HUES64 (cell line): ENCODE measurements around the gene UTS2B.
"Not testable (repeated sequence)": the region's sequence is repeated elsewhere in the genome, so short reads cannot be mapped to it uniquely, and the experiment has no call there.

Source experiments
- H3K27ac ChIP-seq: 2 replicates; pipeline ENCODE4 v1.7.0; 2013; ENCODE audit warnings: low read depth, low read length, inconsistent platforms
- H3K27me3 ChIP-seq: 2 replicates; pipeline ENCODE4 v1.6.1; 2013; ENCODE audit warnings: mild to moderate bottlenecking, low read length; ENCODE audit not compliant: insufficient read depth
- H3K36me3 ChIP-seq: 2 replicates; pipeline ENCODE4 v1.6.1; 2013; ENCODE audit warnings: mild to moderate bottlenecking, low read length; ENCODE audit not compliant: insufficient read depth
- H3K4me1 ChIP-seq: 2 replicates; pipeline ENCODE4 v1.6.1; 2013; ENCODE audit warnings: mild to moderate bottlenecking, low read length, moderate library complexity; ENCODE audit not compliant: insufficient read depth
- H3K4me3 ChIP-seq: 2 replicates; pipeline ENCODE4 v1.5.1; 2013; ENCODE audit warnings: mild to moderate bottlenecking, low read length, moderate library complexity
- H3K9ac ChIP-seq: 2 replicates; pipeline ENCODE4 v1.6.1; 2013; ENCODE audit warnings: mild to moderate bottlenecking, low read depth, low read length
- H3K9me3 ChIP-seq: 2 replicates; pipeline ENCODE4 v1.6.1; 2013; ENCODE audit warnings: low read depth, low read length; ENCODE audit not compliant: insufficient read depth
- WGBS: fragments of 150-250, 120-280 bp; methylation state at CpG from one replicate; pipeline ENCODE4 v1.1.7; 2013; ENCODE audit warnings: missing lambda C conversion rate; 5-methylcytosine and 5-hydroxymethylcytosine counted together

Gene UTS2B

DNA sequence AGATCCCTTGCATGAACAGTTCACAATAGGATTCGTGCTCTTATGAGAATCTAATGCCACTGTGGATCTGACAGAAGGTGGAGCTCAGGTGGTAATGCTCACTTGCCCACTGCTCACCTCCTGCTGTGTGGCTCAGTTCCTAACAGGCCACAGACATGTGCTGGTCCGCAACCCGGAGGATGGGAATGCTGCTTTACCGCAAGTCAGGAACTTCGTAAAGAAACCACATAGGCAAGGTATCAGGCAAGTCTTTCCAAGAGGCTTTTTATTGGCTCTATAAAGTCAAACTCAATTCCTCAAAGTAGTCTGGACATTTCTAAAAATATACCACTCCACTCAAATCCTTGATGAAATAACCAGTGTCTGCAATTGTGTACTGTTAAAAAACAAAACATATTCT lies 75.2 kb downstream of the UTS2B start:
- WGBS: 79% methylated on average over 5 of the region's 5 CpGs
- Histone ChIP-seq H3K4me1 (peaks cover 67% of the 10 kb centered on the region), H3K36me3 (no peaks in the 10 kb centered on the region), H3K27me3 (no peaks in the 10 kb centered on the region), H3K27ac (no peak overlapping the region; the same call in 1 of the 2 replicates), H3K9ac (no peak overlapping the region), H3K4me3 (no peak overlapping the region), H3K9me3 (no peaks in the 10 kb centered on the region)

DNA sequence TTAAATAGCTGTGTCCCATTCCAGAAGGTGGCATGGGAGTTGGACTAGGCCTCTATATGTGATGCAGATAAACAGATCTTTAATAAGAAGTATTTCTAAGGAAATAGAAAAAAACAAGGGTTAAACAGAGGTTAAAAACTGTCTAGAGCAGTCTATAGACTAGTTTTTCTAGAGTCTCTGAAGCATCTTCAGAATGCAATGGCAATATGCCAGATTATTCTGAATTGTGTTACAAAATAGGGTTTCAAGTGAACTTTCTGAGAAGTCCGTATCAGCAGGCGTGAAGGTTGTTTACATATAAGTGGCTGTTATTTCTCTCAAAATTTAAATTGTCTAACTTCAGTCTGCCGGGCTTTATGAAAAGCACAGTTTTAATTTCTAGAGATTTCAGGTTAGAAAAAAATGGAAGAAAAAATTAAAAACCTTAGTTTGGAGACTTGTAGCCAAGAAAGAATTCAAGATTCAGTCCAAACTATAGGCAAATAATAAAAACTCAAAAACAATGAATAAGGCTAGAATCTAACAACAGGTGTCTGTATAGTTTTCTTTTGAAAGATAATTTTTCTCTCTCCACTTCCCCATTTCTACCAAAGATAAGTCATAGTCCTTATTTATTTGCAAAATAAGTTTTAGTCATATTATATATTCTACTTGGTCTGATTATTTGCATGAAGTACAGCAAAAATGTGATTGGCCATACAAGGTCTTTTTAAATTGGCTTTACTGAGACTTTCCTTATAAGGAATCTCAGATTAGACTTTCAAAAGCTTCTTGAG lies 76.0 kb downstream of the UTS2B start:
- peaks cover 64% of the 10 kb centered on the region for H3K4me1 ChIP-seq
- H3K36me3 ChIP-seq: no peaks in the 10 kb centered on the region

DNA sequence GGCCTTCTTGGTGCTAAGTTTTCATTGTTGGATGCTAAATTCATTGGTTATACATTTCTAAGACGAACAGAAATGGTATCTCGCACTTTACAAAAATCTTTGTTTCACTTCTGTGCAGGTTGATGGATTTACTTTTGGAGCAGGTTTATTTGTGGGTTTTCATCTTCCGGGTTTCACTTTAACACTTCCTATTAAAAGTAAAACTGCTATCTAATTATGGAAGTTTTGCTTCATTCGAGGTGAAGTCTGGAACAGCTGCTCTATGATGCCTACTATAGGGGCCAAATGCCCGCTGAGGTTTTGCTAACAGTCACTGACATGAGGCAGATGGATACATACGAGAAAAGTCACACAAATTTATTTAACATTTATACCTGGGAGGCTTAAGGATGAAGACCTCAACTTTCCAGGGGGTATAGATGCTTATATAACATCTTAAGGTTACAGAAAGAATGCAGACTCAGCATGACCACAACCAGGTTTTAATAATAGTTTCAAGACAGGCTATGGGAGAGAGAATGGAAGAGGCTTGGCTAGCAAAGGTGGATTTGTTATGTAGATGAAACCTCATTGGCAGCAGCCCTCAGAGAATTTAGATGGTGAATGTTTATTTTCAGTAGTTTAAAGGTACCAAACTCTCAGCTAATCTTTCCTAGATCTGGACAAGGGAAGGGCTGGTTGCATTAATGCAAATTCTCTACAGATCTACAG lies 77.1 kb downstream of the UTS2B start:
- Histone ChIP-seq H3K4me3 (no peak overlapping the region), H3K36me3 (no peaks in the 10 kb centered on the region), H3K27me3 (no peaks in the 10 kb centered on the region), H3K27ac (peak overlapping the region; percentile 62), H3K9ac (no peak overlapping the region), H3K9me3 (no peaks in the 10 kb centered on the region), H3K4me1 (peaks cover 56% of the 10 kb centered on the region)
- 70% methylated on average over 4 of the region's 6 CpGs for WGBS

More for the DNA sequence above, 76.0 kb downstream of the UTS2B start:
- no peak overlapping the region for H3K4me3 ChIP-seq
- WGBS: 86% methylated on average over 2 of the region's 3 CpGs
- no peak overlapping the region for H3K9ac ChIP-seq
- H3K9me3 ChIP-seq: no peaks in the 10 kb centered on the region
- H3K27me3 ChIP-seq: no peaks in the 10 kb centered on the region
- peak overlapping the region; percentile 62; the same call in 1 of the 2 replicates for H3K27ac ChIP-seq

DNA sequence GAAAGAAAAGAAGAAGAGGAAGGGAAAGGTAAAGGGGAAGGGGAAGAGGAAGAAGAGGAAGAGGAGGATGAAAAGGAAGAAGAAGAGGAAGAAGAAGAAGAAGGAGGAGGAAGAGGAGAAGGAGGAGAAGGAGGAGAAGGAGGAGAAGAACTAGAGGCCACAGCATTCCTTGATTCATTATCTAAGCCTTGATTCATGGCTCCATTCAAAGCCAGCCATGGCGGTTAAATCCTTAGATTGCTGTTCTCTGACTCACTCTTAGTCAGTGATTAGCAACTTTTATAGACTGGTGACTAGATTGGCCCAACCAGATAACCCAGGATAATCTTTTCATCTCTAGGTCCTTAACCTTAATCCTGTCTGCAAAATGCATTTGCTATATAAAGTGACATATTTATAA lies 83.7 kb downstream of the UTS2B start:
- WGBS: 67% methylated on average over 1 of the region's 1 CpG
- Histone ChIP-seq H3K9ac (no peak overlapping the region), H3K27me3 (no peaks in the 10 kb centered on the region), H3K4me3 (no peak overlapping the region), H3K4me1 (0 out of 2 replicates have a peak, but pooled peaks cover 4% of the 10 kb centered on the region), H3K9me3 (no peaks in the 10 kb centered on the region), H3K36me3 (no peaks in the 10 kb centered on the region), H3K27ac (no peak overlapping the region)

DNA sequence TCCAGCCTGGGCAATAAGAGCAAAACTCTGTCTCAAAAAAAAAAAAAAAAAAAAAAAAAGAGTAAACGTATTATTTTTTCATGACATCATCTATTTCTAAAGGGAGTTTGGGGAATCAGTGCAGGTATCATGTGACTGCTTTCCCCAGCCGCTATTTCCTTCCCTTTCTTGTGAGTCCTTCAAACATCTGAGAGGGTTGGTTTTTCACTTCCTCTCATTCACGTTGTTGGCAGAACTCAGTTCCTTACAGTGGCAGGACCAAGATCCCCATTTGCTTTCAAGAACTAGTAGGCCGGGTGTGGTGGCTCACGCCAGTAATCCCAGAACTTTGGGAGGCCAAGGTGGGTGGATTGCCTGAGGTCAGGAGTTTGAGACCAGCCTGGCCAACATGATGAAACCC lies 84.3 kb downstream of the UTS2B start:
- not testable (repeated sequence) for H3K36me3 ChIP-seq

DNA sequence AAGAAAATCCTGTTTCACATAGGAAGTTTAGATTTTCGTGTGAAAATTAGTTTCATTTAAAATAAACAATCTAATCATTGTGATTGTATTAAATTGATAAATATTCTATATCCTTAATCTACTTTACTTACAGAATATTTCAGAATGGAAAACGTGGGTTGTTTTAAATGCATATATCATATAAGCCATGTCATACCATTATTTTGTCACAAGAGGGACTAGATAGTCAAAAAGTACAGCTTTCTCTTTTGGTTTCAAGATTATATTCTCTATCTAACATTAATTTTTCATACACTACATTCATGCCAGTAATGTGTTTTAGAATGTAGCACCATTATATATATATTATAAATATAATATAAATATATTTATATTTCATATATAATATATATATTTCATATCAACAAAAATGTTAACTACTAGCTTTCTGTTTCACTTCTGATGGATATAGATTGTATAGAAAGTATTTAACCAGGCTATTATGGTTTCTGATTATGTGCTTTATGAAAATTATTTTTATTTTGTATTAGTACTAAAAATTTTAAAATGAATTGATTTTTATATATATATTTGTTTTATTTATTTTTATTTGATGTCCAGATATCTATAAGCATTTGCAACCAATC lies 86.0 kb downstream of the UTS2B start:
- Histone ChIP-seq H3K9ac (no peak overlapping the region), H3K27me3 (no peaks in the 10 kb centered on the region), H3K27ac (no peak overlapping the region), H3K36me3 (no peaks in the 10 kb centered on the region), H3K9me3 (no peaks in the 10 kb centered on the region), H3K4me3 (no peak overlapping the region), H3K4me1 (peaks cover 20% of the 10 kb centered on the region)
- no CpG with 5 or more reads among the region's 2 CpGs for WGBS

More for the DNA sequence above, 84.3 kb downstream of the UTS2B start:
- H3K9ac ChIP-seq, H3K9me3 ChIP-seq, H3K4me1 ChIP-seq, H3K27me3 ChIP-seq, H3K27ac ChIP-seq, H3K4me3 ChIP-seq: not testable (repeated sequence)
- WGBS: 92% methylated on average over 4 of the region's 5 CpGs

DNA sequence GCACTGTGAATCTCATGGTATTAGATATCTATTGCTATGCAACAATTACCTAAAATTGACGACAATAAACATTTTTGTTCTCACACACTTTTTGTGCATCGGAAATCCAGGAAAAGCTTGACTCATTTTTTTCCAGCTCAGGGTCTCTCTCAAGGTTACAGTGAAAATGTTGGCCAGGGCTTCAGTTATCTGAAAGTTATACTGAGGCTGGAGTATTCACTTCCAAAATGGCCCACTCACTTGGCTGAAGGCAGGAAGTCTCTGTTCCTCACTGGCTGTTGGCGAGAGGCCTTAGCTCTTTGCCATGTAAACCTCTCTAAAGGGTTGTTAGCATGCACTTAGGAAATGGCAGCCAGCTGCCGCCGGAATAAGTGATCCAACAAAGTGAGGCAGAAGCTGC lies 89.8 kb downstream of the UTS2B start:
- Histone ChIP-seq H3K27ac (no peak overlapping the region), H3K9me3 (no peaks in the 10 kb centered on the region), H3K4me1 (peaks cover 57% of the 10 kb centered on the region), H3K27me3 (no peaks in the 10 kb centered on the region), H3K9ac (no peak overlapping the region), H3K36me3 (no peaks in the 10 kb centered on the region), H3K4me3 (no peak overlapping the region)
- whole genome bisulfite sequencing: 97% methylated on average over 5 of the region's 5 CpGs

DNA sequence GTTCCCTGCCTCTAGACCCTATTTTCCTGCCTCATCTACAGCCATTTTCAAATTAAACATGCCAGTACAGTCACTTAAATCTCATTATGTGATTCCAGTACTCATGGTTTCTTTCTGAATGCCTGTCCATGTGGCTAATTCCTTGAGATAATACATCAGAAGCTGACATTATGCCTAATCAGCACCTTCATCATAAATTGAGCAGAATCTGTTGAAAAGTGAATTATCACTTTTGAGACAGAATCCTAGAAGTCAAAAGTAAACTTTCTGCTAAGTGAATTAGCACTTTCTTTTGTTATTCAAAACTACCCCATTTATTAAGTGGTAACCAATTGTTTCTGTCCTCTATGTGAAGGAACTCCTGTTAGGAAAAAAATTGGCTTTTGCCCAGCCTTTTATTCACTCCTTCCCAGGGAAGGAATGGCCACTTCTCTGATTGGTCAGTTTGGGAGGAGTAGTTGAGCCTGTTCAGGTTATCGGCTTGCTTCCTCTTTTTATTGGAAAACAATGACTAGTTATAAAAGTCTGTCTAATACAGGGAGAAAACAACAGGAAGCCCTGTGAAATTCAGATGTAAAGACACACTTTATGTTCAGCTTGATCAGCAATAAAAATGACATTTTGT lies 90.8 kb downstream of the UTS2B start:
- Histone ChIP-seq H3K4me3 (no peak overlapping the region), H3K36me3 (no peaks in the 10 kb centered on the region), H3K4me1 (peaks cover 57% of the 10 kb centered on the region), H3K9ac (no peak overlapping the region), H3K27me3 (no peaks in the 10 kb centered on the region), H3K27ac (peak overlapping the region; percentile 37), H3K9me3 (no peaks in the 10 kb centered on the region)
- 67% methylated on average over 1 of the region's 1 CpG for WGBS

DNA sequence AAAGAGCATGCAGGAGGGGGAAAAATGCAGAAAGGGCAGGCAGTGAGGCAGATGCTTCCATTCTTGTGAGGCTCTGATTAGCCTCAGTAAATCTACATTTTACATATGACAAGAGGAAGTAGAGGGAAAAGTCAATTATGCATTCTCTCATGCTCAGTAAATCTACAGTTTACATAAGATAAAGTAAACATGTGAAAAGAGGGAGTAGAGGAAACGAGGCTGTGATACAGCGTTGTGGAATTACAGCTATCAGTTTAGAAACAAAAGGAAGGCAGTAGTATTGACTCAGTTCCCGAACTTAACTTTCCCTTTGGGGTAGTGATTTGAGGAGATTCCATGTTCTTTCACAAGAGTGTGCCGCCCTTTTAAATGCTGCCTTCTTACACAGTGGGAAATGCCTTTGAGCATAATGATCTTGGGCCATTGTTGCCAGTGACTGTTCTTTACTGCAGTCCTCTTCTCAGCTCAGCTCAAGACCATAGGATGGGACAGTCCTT lies 92.0 kb downstream of the UTS2B start:
- no peaks in the 10 kb centered on the region for H3K36me3 ChIP-seq
- no peaks in the 10 kb centered on the region for H3K27me3 ChIP-seq
- 17% methylated on average over 4 of the region's 4 CpGs for WGBS
- H3K9me3 ChIP-seq: no peaks in the 10 kb centered on the region
- no peak overlapping the region for H3K9ac ChIP-seq
- H3K27ac ChIP-seq: peak overlapping the region; percentile 37; the same call in 1 of the 2 replicates
- peaks cover 53% of the 10 kb centered on the region for H3K4me1 ChIP-seq
- no peak overlapping the region for H3K4me3 ChIP-seq

DNA sequence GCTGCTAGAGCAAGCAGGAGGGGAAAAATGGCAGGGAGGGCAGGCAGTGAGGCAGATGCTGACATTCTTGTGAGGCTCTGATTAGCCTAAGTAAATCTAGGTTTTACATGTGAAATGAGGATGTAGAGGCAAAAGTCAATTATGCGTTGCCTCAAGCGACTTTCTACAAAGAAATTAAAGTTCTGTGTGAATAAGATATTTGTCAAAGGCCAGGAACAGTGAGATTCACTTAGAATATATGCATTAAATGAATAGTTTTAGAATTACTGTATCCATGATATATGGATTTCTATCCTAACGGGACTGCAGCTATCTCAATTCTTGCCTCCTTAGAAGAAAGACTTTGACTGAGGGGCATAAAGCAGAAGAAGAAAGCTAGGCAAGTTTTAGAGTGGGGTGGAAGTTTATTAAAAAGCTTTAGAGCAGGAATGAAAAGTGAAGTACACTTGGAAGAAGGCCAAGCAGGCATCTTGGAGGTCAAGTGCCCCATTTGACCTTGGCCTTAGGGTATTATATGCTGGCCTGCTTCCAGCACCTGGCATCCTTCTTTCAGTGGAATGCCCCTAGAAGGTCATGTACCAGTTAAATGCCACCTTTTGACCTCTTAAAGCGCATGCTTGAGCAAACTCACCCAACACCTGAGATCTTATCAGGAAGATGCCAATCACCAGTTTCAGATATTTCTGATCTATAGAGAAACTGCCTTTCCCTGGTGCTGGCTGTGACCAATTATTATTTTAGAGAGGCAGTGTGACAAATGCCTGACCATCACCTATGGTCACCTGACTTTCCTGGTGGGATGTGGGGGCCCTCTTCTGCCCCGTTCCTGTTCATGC lies 93.1 kb downstream of the UTS2B start:
- H3K4me1 ChIP-seq: peaks cover 58% of the 10 kb centered on the region
- H3K9ac ChIP-seq: no peak overlapping the region
- 86% methylated on average over 5 of the region's 5 CpGs for WGBS
- H3K9me3 ChIP-seq: no peaks in the 10 kb centered on the region
- H3K27ac ChIP-seq: peak overlapping the region; percentile 37; the same call in 1 of the 2 replicates
- no peak overlapping the region for H3K4me3 ChIP-seq
- no peaks in the 10 kb centered on the region for H3K36me3 ChIP-seq
- no peaks in the 10 kb centered on the region for H3K27me3 ChIP-seq
